Suprapubic skin (tissue), 3 donors: ENCODE measurements around the gene SCAPER.

Source experiments
- EP300 ChIP-seq: sonication (generic); formaldehyde crosslinking; IDR thresholded peaks from one replicate; pipeline ENCODE4 v1.6.1; 2017; ENCODE audit warnings: antibody characterized with exemption
- POLR2A ChIP-seq, 2 donors: fragments of 450-650 bp; IDR thresholded peaks; one replicate each; pipeline ENCODE4 v1.6.1; 2017; ENCODE audit warnings: antibody characterized with exemption in 2 of 2, mild to moderate bottlenecking in 2 of 2, moderate library complexity in 2 of 2
- TF ChIP-seq, protein P1 (sequence below), 2 donors: fragments of 200-600 bp in 1 of 2; fragments of 450-650 bp in 1 of 2; sonication (generic) in 1 of 2; IDR thresholded peaks; one replicate each; pipeline ENCODE4 v1.5.1; 2016 to 2019; ENCODE audit warnings: antibody characterized with exemption in 2 of 2, mild to moderate bottlenecking in 1 of 2, moderate library complexity in 1 of 2

DNA sequence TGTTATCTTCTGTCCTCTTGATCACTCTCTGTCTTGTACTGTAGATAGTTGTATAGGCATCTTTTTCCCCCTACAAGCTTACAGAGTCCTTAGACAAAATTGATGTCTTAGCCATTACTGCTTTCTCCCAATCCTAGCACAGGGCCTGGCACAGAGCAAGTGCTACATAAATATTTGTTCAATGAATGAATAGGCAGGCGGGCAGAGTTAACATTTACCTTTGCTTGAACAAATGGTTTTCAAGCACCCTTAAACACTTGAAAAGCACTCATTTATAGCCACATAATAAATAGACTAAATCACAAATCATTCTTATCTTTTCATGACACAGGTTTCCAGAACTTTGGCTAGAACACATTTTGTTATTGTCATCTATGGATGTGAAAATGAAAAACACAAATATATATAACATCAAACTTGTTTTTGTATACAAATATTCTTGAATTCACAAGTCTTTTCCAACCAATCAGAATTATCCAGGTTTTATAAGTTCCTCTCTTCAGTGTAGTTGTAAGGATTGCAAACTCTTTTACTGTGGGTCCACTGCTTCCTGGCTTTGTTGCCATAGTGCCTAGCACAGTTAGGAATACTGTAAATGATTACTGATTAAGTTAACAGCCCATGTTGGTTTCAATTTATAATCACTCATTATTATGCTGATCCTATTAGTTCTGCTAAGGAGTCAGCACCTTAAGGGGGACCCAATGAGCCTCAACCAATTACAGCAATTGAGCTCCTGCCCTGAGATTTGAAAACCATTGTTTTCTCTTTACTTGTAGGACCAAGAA lies 506.6 kb downstream of the SCAPER start:
- TF ChIP-seq, protein P1, sequence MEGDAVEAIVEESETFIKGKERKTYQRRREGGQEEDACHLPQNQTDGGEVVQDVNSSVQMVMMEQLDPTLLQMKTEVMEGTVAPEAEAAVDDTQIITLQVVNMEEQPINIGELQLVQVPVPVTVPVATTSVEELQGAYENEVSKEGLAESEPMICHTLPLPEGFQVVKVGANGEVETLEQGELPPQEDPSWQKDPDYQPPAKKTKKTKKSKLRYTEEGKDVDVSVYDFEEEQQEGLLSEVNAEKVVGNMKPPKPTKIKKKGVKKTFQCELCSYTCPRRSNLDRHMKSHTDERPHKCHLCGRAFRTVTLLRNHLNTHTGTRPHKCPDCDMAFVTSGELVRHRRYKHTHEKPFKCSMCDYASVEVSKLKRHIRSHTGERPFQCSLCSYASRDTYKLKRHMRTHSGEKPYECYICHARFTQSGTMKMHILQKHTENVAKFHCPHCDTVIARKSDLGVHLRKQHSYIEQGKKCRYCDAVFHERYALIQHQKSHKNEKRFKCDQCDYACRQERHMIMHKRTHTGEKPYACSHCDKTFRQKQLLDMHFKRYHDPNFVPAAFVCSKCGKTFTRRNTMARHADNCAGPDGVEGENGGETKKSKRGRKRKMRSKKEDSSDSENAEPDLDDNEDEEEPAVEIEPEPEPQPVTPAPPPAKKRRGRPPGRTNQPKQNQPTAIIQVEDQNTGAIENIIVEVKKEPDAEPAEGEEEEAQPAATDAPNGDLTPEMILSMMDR (IDR thresholded peaks at IDR 0.05) = no peak
- no peak for TF ChIP-seq POLR2A (IDR thresholded peaks at IDR 0.05)
- TF ChIP-seq EP300 = no peak
